ENCODE measurements around the gene EVC.

EVC gene

DNA sequence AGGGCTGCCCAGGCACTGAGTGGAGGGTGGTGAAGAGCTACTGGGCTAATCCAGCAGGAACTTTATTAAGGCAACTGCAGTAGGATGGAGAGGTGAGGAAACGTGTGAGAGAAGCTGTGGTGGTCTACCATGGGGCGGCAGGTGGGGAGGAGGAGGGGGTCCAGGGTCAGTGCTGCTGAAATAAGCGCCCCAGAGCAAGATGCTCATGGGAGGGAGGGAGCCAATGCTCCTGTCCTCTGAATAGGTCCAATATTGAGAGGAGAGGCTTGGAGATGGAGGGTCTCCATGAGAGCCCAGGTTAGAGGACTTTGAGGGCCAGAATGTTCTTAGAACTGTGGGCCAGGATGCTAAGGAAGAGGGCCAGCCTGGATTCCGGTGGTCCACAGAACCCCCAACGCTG is 35.2 kb downstream of the EVC start:
- no peak overlapping the region for H3K4me3 ChIP-seq (ENCODE audit: low read length)
- no peak for TF ChIP-seq CTCF (conservative IDR thresholded peaks at IDR 0.05; ENCODE audit: low read depth, low read length)
- DNase-seq (ENCODE audit: low read depth), result no peak

DNA sequence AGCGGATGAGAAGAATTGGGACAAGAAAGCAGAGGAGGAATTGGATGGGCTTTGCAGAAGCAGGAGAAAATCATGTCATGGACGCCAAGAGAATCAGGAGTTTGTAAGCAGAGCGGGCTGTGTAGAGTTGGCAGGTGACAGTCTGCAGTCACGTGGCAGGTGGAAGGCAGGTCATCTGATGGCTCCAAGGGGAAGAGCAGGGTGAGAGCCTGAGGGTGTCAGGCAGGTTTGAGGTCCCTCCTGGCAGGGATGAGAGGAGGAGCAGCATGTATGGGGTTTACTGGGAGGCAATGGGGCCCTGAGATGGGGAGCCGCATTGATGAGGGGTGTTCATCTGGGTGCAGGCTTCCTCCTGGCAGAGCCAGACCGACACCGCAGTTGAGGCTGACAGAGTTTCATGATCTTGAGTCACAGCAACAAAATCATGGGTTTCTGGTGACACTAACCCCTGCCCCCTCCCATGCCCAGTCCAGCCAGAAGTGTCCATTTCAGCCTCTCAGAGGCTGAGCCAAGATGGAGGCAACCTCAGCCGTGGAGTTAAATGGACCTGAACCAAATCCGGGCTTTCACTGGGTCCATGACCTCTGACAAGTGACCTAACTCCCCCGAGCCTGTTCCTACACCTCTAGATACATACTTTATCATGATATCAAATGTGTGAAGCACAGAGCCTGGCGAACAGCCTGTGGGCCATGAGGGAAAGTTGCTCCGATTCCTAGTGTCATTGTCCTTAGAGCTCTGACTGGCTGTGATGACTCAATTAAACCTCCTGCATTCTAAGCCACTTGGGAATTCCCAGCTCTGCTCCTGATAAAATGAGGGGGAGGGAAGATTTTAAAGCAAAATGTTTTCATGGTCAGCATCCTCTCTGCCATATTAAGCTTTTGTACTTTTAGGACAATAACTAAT is 36.1 kb downstream of the EVC start:
- H3K4me3 ChIP-seq (ENCODE audit: low read length), result no peak overlapping the region
- TF ChIP-seq CTCF (conservative IDR thresholded peaks at IDR 0.05; ENCODE audit: low read depth, low read length), result no peak
- peak; percentile 50 for DNase-seq (ENCODE audit: low read depth)

- peak; percentile 84 for DNase-seq (ENCODE audit: low read depth)
- H3K4me3 ChIP-seq (ENCODE audit: low read length), result no peak overlapping the region
- no peak for TF ChIP-seq CTCF (conservative IDR thresholded peaks at IDR 0.05; ENCODE audit: low read depth, low read length)
These were observed 36.9 kb downstream of the EVC start for GRCh38 chr4:5747738-5748375.

DNA sequence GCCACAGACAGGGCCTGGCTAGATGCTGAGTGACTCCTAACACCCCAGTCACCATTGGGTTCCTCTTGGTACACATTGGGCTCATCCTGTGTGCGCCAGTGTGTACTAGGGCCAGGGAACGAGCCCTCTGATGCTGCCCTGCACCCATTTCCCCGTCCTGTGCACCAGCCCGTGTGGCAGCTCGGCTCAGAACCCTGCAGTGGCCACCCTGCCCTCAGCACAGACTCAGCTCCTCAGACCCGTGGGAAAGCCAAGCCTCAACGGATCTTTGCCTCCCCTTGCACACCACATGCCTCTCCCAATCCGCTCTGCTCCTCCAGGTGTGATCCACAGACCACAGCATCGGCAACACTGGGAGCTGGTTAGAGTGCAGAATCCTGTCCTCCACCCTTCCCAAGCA is 38.6 kb downstream of the EVC start:
- H3K4me3 ChIP-seq (ENCODE audit: low read length), result no peak overlapping the region
- no peak for TF ChIP-seq CTCF (conservative IDR thresholded peaks at IDR 0.05; ENCODE audit: low read depth, low read length)
- DNase-seq (ENCODE audit: low read depth), result no peak

GRCh38 chr4:5750052-5750945 is 39.3 kb downstream of the EVC start:
- peak; percentile 56 for DNase-seq (ENCODE audit: low read depth)
- no peak overlapping the region for H3K4me3 ChIP-seq (ENCODE audit: low read length)
- no peak for TF ChIP-seq CTCF (conservative IDR thresholded peaks at IDR 0.05; ENCODE audit: low read depth, low read length)

DNA sequence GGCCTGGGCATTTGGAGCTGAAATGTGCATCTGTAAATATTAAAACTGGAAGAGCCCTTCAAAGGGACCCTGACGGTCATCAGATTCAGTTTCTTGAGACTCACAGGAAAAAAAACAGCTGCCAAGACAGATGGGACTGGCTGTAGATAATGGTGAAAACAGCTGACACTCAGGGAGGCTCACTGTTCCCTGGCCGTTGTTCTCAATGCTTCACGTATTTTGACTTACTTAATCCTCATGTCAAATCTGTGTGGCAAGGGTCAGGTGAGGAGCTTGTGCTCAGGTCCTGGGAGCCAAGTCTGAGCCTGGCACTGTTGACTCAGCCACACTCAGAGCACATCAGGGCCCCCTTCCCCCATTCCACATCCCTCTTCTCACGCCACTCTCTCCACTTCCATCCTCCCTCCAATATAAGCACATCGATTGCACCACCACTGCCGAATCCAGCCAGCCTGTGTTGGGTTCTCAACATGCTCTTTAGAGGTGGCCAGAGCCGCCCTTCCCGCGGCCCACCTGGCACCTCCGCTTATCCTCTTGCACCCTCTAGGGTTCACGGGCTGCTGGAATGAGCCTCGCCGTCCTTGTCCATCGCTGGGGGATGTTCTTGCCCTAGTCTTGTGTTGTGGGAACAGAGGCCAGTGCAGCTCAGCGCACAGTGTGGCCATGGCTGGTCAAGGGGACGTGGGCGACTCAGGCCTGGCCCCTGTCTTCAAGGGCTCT is 40.1 kb downstream of the EVC start:
- peak; percentile 100 for DNase-seq (ENCODE audit: low read depth)
- TF ChIP-seq CTCF (conservative IDR thresholded peaks at IDR 0.05; ENCODE audit: low read depth, low read length), result no peak
- no peak overlapping the region for H3K4me3 ChIP-seq (ENCODE audit: low read length)

All from retinal pigment epithelial cell (primary cell).